NCI-H526 (cell line): ENCODE results near the gene GPR137.
A peak's percentile ranks its signal among the peaks of the same experiment; 100 is the strongest.

Source experiments
- DNase-seq, 2 experiments: peaks; one replicate each; lab custom pipeline; 2025; lab: John Stamatoyannopoulos, UW

Gene GPR137

GRCh38 chr11:64285885-64286800, 495 bp downstream of the GPR137 start:
- DNase-seq: peak; percentile 51 to 60

- DNase-seq: no peak
Observed at GRCh38 chr11:64286801-64287159, 1.1 kb downstream of the GPR137 start.

GRCh38 chr11:64287676-64288352, 2.2 kb downstream of the GPR137 start:
- DNase-seq: no peak

GRCh38 chr11:64288353-64288750, 2.7 kb downstream of the GPR137 start:
- DNase-seq: no peak

- DNase-seq: no peak
Observed at GRCh38 chr11:64289002-64289564, 3.4 kb downstream of the GPR137 start.

- no peak for DNase-seq
Observed at GRCh38 chr11:64290352-64291261, 5.0 kb downstream of the GPR137 start.

GRCh38 chr11:64291262-64291751, 5.7 kb downstream of the GPR137 start, which contains the start of gene KCNK4:
Gene KCNK4 (plus strand): TSS chr11:64291302. CDS start chr11:64293019, 1,717 bp downstream.
- DNase-seq: no peak

- DNase-seq: no peak
Observed at GRCh38 chr11:64291752-64292459, 6.3 kb downstream of the GPR137 start.

GRCh38 chr11:64292460-64293254, 7.0 kb downstream of the GPR137 start:
- no peak for DNase-seq

GRCh38 chr11:64294774-64295173, 9.1 kb downstream of the GPR137 start:
- DNase-seq: no peak

GRCh38 chr11:64295760-64296159, 10.1 kb downstream of the GPR137 start:
- no peak for DNase-seq

- DNase-seq: no peak
Observed at GRCh38 chr11:64296236-64296635, 10.6 kb downstream of the GPR137 start.

- no peak for DNase-seq
Observed at GRCh38 chr11:64296830-64297698, 11.4 kb downstream of the GPR137 start.

- DNase-seq: no peak
Observed at GRCh38 chr11:64297699-64298358, 12.2 kb downstream of the GPR137 start.

GRCh38 chr11:64298966-64299846, 13.6 kb downstream of the GPR137 start:
- peak in 1 of 2 experiments; percentile 45 for DNase-seq

GRCh38 chr11:64299847-64300648, 14.4 kb downstream of the GPR137 start, which contains the start of gene CATSPERZ:
Gene CATSPERZ (plus strand): TSS chr11:64300358. CDS start chr11:64300411, 53 bp downstream.
- peak in 1 of 2 experiments; percentile 59 for DNase-seq
